IPS-20b (cell line): ENCODE measurements around the gene RASL10B.

Experiments
- H3K27ac ChIP-seq: one replicate; pipeline ENCODE4 v1.5.1; 2013; ENCODE audit warnings: low read length
- H3K27me3 ChIP-seq: 2 replicates; pipeline ENCODE4 v1.6.1; 2013; ENCODE audit warnings: mild to moderate bottlenecking, low read length, inconsistent platforms; ENCODE audit not compliant: insufficient read depth
- H3K36me3 ChIP-seq: 2 replicates; pipeline ENCODE4 v1.6.1; 2013; ENCODE audit warnings: low read depth, mild to moderate bottlenecking, inconsistent platforms, low read length, moderate library complexity; ENCODE audit not compliant: insufficient read depth
- H3K4me1 ChIP-seq: 2 replicates; pipeline ENCODE4 v1.6.1; 2013; ENCODE audit warnings: mild to moderate bottlenecking, control low read depth, inconsistent platforms, low read length, moderate library complexity; ENCODE audit not compliant: insufficient read depth
- H3K4me3 ChIP-seq: 2 replicates; pipeline ENCODE4 v1.5.1; 2013; ENCODE audit warnings: mild to moderate bottlenecking, low read length, inconsistent platforms
- H3K9ac ChIP-seq: 2 replicates; pipeline ENCODE4 v1.6.1; 2013; ENCODE audit warnings: low read depth, mild to moderate bottlenecking, inconsistent platforms, low read length, moderate library complexity
- H3K9me3 ChIP-seq: 2 replicates; pipeline ENCODE4 v1.6.1; 2013; ENCODE audit warnings: mild to moderate bottlenecking, low read depth, low read length, inconsistent platforms; ENCODE audit not compliant: insufficient read depth

The RASL10B gene

GRCh38 chr17:35752945-35753764 is 21.7 kb downstream of the RASL10B start, which contains the start of gene GAS2L2:
Gene GAS2L2, minus strand, starts transcription at chr17:35753239. Its CDS starts 389 bp downstream, at chr17:35752850.
- no peak within 1 kb of the TSS for H3K4me3 ChIP-seq
- H3K36me3 ChIP-seq, result no peaks in the 10 kb centered on the region
- H3K27me3 ChIP-seq, result peaks cover 31% of the 10 kb centered on the region
- H3K27ac ChIP-seq, result no peak within 1 kb of the TSS
- H3K9ac ChIP-seq, result no peak within 1 kb of the TSS
- no peaks in the 10 kb centered on the region for H3K9me3 ChIP-seq
- no peaks in the 10 kb centered on the region for H3K4me1 ChIP-seq

DNA sequence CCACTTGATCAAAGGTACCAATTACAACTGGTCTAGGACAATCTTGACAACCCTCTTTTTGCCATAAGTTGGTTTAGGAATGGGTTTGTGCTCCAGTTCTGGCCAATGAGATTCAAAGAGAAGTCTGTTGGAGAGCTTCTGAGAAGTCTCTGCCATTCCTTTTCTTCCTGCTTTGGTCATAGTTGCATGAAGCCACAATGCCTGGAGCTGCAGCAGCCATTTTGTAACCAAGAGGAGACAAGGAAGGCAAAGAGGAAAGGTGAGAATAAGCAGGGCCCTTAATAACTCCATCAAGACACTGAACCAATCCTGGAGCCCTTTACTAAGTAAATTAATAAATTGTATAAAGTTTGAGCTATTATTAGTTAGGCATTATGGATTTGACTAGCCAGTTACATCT is 25.8 kb downstream of the RASL10B start:
- H3K27ac ChIP-seq, result no peak overlapping the region
- no peak overlapping the region for H3K9ac ChIP-seq
- H3K27me3 ChIP-seq, result no peaks in the 10 kb centered on the region
- H3K4me1 ChIP-seq, result no peaks in the 10 kb centered on the region
- H3K4me3 ChIP-seq, result no peak overlapping the region
- no peaks in the 10 kb centered on the region for H3K9me3 ChIP-seq
- no peaks in the 10 kb centered on the region for H3K36me3 ChIP-seq

- Histone ChIP-seq H3K36me3 (no peaks in the 10 kb centered on the region), H3K27me3 (peaks cover 10% of the 10 kb centered on the region; the same call in 1 of the 2 replicates), H3K9ac (no peak within 1 kb of the TSS), H3K27ac (no peak within 1 kb of the TSS), H3K9me3 (no peaks in the 10 kb centered on the region), H3K4me1 (no peaks in the 10 kb centered on the region), H3K4me3 (no peak within 1 kb of the TSS)
Observed at GRCh38 chr17:35760587-35760986, 29.1 kb downstream of the RASL10B start, which contains the start of gene C17orf50. Gene C17orf50, plus strand, starts transcription at chr17:35760887. Its CDS starts 55 bp downstream, at chr17:35760942.

GRCh38 chr17:35761601-35762000 is 30.2 kb downstream of the RASL10B start:
- Histone ChIP-seq H3K4me1 (no peaks in the 10 kb centered on the region), H3K27me3 (peaks cover 17% of the 10 kb centered on the region; the same call in 1 of the 2 replicates), H3K9me3 (no peaks in the 10 kb centered on the region), H3K4me3 (no peak overlapping the region), H3K27ac (no peak overlapping the region), H3K36me3 (no peaks in the 10 kb centered on the region), H3K9ac (no peak overlapping the region)

DNA sequence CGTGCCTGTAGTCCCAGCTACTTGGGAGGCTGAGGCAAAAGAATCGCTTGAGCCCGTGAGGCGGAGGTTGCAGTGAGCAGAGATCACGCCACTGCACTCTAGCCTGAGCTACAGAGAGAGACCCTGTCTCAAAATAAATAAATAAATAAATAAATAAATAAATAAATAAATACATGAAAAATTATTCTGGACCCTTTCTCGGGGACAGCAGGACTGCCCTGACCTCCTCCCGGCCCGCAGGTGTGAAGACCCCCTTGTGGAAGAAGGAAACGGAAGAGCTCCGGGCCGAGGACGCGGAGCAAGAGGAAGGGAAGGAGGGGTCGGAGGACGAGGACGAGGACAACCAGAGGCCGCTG is 32.3 kb downstream of the RASL10B start:
- no peak overlapping the region for H3K27ac ChIP-seq
- no peaks in the 10 kb centered on the region for H3K4me1 ChIP-seq
- no peaks in the 10 kb centered on the region for H3K36me3 ChIP-seq
- H3K9me3 ChIP-seq, result no peaks in the 10 kb centered on the region
- H3K4me3 ChIP-seq, result peak overlapping the region; percentile 69; the same call in 1 of the 2 replicates
- H3K9ac ChIP-seq, result no peak overlapping the region
- H3K27me3 ChIP-seq, result peaks cover 17% of the 10 kb centered on the region; the same call in 1 of the 2 replicates

GRCh38 chr17:35764123-35764991 is 32.9 kb downstream of the RASL10B start:
- H3K27me3 ChIP-seq, result peaks cover 17% of the 10 kb centered on the region; the same call in 1 of the 2 replicates
- H3K36me3 ChIP-seq, result no peaks in the 10 kb centered on the region
- no peak overlapping the region for H3K9ac ChIP-seq
- no peak overlapping the region for H3K27ac ChIP-seq
- no peaks in the 10 kb centered on the region for H3K9me3 ChIP-seq
- no peaks in the 10 kb centered on the region for H3K4me1 ChIP-seq
- H3K4me3 ChIP-seq, result peak overlapping the region; percentile 69; the same call in 1 of the 2 replicates

GRCh38 chr17:35765086-35765710 is 33.8 kb downstream of the RASL10B start:
- Histone ChIP-seq H3K27ac (no peak overlapping the region), H3K27me3 (peaks cover 17% of the 10 kb centered on the region; the same call in 1 of the 2 replicates), H3K9ac (no peak overlapping the region), H3K9me3 (no peaks in the 10 kb centered on the region), H3K4me3 (peak overlapping the region; percentile 69; the same call in 1 of the 2 replicates), H3K36me3 (no peaks in the 10 kb centered on the region), H3K4me1 (no peaks in the 10 kb centered on the region)

DNA sequence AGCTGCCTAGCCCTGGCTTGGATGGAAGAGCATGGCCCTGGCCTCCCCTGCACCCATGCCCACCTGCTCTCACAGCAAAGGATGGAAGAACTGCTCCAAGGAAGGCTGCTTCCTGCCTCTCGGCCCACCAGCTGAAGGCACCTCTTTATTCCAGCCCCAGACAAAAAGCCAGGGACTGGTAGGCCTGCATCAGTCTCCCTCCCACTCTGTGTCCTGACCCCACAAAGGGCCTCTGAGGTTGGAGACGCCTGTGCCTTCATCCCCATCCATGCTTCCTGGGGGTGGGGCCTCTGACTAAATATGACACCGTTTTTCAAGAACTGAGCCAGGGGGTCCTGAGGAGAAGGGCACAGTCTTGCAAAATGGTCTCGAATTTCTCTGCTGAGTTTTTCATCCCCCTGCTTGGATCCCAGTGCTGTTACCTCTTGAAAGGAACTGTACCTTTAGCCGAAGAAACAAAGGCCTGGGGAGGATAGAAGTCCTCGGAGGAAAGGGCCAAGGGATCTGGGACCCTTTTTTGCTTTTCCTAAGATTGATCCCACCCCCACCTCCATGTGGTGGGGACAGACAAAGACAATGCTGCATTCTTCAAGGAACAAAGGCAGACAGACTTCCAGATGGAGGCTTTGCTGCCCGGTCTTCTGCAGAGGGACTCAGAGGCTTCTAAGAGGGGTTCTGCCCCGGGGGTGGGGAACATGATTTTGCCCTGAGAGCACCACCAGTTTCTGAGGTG is 34.5 kb downstream of the RASL10B start:
- Histone ChIP-seq H3K4me3 (no peak overlapping the region), H3K4me1 (no peaks in the 10 kb centered on the region), H3K9ac (no peak overlapping the region), H3K27me3 (peaks cover 17% of the 10 kb centered on the region; the same call in 1 of the 2 replicates), H3K9me3 (no peaks in the 10 kb centered on the region), H3K27ac (no peak overlapping the region), H3K36me3 (no peaks in the 10 kb centered on the region)

GRCh38 chr17:35766489-35766877 is 35.0 kb downstream of the RASL10B start:
- Histone ChIP-seq H3K27ac (no peak overlapping the region), H3K4me1 (no peaks in the 10 kb centered on the region), H3K27me3 (peaks cover 17% of the 10 kb centered on the region; the same call in 1 of the 2 replicates), H3K4me3 (no peak overlapping the region), H3K36me3 (no peaks in the 10 kb centered on the region), H3K9ac (no peak overlapping the region), H3K9me3 (no peaks in the 10 kb centered on the region)

- Histone ChIP-seq H3K4me1 (no peaks in the 10 kb centered on the region; the same call in 1 of the 2 replicates), H3K4me3 (no peak overlapping the region), H3K36me3 (no peaks in the 10 kb centered on the region), H3K9me3 (no peaks in the 10 kb centered on the region), H3K27me3 (peaks cover 17% of the 10 kb centered on the region; the same call in 1 of the 2 replicates), H3K9ac (no peak overlapping the region), H3K27ac (no peak overlapping the region)
Observed at GRCh38 chr17:35766903-35767510, 35.6 kb downstream of the RASL10B start.
